ENCODE measurements around the gene MYO18A.
A peak's percentile ranks its signal among the peaks of the same experiment; 100 is the strongest.
"Not testable (repeated sequence)": the region's sequence is repeated elsewhere in the genome, so short reads cannot be mapped to it uniquely, and the experiment has no call there.

The MYO18A gene, protein sequence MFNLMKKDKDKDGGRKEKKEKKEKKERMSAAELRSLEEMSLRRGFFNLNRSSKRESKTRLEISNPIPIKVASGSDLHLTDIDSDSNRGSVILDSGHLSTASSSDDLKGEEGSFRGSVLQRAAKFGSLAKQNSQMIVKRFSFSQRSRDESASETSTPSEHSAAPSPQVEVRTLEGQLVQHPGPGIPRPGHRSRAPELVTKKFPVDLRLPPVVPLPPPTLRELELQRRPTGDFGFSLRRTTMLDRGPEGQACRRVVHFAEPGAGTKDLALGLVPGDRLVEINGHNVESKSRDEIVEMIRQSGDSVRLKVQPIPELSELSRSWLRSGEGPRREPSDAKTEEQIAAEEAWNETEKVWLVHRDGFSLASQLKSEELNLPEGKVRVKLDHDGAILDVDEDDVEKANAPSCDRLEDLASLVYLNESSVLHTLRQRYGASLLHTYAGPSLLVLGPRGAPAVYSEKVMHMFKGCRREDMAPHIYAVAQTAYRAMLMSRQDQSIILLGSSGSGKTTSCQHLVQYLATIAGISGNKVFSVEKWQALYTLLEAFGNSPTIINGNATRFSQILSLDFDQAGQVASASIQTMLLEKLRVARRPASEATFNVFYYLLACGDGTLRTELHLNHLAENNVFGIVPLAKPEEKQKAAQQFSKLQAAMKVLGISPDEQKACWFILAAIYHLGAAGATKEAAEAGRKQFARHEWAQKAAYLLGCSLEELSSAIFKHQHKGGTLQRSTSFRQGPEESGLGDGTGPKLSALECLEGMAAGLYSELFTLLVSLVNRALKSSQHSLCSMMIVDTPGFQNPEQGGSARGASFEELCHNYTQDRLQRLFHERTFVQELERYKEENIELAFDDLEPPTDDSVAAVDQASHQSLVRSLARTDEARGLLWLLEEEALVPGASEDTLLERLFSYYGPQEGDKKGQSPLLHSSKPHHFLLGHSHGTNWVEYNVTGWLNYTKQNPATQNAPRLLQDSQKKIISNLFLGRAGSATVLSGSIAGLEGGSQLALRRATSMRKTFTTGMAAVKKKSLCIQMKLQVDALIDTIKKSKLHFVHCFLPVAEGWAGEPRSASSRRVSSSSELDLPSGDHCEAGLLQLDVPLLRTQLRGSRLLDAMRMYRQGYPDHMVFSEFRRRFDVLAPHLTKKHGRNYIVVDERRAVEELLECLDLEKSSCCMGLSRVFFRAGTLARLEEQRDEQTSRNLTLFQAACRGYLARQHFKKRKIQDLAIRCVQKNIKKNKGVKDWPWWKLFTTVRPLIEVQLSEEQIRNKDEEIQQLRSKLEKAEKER (N-terminal part only)

DNA sequence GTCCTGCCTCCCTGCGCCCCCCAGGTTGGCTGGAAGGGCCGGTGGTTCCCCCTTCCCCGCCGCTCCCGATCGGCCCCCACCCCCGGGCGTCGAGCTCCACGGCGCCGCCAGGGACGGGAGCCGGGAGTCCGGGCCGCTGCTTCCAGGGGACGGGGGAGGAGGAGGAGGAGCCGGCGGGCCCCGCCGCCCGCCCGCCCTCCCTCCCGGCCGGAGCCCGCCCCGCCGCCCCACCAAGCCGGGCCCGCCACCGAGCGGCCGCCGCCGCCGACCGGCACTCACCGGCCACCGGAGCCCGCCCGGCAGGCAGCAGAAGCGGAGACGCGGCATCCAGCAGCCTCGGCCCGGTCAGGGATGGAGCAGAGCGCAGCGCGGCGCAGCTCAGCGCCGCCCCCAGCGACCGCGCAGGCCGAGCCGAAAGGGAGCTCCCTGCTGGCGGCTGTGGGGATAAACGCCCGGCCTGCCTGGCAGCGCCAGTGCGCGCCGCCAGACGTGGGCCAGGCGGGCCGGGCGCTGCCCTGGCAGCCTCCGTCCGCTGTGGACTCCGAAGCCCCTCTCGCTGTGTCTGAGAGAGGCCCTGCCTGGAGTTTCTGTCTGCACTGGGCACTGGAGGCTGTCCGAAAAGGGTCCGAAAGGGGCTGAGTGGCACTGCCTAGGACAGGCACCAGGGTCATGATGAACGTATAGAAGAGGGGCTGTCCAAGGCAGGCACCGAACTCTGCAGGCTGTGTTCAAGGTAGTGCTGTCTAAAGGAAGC is at the start of gene MYO18A:
Gene MYO18A, minus strand, starts transcription at position 365 of the 754 bp plus-strand sequence. CDS start 13,458 bp downstream, outside the sequence.
- DNase-seq (ENCODE audit: low read depth in 2 of 3, low spot score in 2 of 3): peak; percentile 63 to 66 (median 65)

DNA sequence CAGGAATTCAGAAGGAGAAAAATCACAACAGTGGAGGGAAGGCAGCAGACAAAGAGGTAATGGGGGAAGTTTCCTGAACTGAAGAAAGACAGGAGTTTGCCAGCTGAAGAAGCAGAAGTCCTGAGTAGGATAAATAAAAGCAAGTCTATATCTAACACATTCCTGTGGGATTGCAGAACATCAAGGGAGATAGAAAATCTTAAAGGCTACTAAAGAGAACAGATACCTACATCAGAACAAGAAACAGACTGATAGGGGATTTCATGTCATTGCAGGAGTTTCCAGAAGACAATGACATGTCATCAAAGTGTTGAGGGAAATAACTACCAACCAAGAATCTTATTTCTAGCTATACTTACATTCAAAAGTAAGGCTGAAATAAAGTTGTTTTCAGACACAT is 45.2 kb upstream of the MYO18A start:
- no peak for DNase-seq (ENCODE audit: low read depth in 2 of 3, low spot score in 2 of 3)

DNA sequence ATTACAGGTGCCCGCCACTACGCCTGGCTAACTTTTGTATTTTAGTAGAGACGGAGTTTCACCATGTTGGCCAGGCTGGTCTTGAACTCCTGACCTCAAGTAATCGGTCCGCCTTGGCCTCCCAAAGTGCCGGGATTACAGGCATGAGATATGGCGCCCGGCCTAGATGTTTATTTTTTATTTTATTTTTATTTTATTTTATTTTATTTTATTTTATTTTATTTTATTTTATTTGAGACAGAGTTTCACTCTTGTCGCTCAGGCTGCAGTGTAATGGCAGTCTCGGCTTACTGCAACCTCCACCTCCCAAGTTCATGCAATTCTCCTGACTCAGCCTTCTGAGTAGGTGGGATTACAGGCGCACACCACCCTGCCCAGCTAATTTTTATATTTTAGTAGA is 41.1 kb upstream of the MYO18A start:
- not testable (repeated sequence) for DNase-seq (ENCODE audit: low read depth in 2 of 3, low spot score in 2 of 3)

DNA sequence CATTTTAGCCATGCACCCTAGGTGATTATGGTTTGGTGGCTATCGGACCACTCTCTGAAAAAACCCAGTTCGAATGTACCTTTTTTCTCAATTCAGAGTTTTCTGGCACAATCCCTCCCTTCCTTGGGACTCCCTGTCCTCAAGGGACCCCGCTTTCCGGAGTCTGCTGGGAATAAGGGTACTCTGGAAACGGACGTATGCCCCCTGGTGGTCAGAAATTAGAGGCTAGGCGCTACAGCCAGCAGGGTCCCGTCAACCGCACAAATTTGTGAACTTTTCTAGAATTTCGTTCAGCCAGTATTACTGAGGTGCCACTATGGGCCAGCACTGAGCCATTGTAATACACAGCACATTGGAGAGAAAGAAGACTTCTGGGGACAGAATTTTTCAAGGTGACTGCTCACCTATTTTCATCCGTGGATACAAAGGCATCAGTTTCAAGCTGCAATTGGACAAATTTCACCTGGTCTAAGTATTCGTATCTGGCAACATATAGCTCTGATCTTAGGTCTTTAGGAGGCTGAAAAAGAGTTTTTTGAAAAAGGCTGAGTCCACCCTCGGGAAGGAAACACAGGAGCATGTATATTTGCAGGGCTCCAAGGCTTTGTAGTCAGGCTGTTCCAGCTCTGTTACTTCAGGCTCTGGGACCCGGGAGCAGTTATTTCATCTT is 39.3 kb upstream of the MYO18A start:
- DNase-seq (ENCODE audit: low read depth in 2 of 3, low spot score in 2 of 3): peak; percentile 24 to 64 (median 50)

DNA sequence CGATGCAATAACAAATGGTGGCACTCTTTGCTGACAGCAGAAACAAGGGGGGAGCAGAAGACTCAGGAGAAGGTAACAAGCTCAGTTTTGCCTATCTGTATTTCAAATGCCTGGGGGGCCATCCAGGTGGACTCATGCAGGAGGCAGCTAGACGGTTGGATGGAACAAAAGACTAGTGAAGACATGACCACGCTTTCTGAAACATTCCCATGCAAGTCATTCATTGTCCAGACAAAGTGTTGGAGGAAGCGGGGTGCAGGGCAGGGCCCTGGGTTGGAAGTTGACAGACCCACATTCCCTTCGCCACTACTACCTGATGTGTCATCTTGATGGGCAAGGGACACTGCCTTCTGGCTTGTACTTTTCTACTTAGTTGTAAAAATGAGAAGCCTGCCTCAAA is 36.7 kb upstream of the MYO18A start:
- DNase-seq (ENCODE audit: low read depth in 2 of 3, low spot score in 2 of 3): no peak

DNA sequence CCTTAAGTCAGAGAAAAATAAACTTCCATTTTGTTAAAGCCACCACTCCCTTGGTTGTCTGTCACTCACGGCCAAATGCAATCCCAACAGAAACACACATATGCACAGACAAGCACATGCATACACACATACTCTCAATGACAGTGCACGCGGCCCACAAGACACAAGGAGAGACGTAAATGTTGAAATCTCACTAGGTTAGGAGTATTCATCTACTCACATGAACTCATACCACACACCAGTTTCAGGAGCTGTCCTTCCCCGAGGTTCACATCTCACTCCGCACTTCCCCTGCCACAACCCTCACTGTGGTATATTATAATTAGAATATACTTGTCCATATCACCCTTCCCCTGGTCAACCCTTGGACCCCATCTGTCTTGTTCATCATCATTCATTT is 36.0 kb upstream of the MYO18A start:
- no peak for DNase-seq (ENCODE audit: low read depth in 2 of 3, low spot score in 2 of 3)

DNA sequence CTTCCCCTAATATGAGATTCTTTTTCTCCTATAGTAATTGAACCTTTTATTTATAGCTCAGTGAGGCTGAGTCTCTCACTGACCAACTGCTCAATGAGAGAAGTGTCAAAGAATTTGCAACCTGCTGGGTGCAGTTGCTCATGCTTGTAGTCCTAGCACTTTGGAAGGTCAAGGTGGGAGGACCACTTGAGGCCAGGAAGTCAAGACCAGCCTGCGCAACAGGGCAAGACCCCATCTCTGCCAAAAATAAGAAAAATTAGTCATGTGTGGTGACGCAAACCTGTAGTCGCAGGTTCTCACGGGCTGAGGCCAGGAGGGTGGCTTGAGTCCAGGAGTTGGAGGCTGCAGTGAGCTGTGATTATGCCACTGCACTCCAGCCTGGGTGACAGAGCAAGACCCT is 35.5 kb upstream of the MYO18A start:
- DNase-seq (ENCODE audit: low read depth in 2 of 3, low spot score in 2 of 3): no peak

DNA sequence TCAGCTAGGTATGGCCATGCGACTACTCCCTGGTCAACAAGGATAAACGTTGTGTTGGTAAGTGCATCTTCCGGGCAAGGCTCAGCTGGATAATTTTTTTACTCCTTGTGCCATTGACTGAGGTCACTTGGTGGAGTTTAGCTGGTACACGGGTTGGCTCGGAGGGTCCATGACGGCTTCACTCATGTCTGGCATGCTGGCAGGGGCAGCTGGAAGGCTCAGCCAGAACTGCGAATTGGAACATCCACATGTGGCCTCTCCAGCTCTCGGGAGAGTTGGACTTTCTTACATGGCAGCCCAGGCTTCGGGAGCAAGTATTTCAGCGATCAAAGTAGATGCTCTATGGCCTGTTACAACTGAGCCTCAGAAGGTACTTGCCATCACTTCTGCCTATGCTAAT is 35.0 kb upstream of the MYO18A start:
- DNase-seq (ENCODE audit: low read depth in 2 of 3, low spot score in 2 of 3): no peak

DNA sequence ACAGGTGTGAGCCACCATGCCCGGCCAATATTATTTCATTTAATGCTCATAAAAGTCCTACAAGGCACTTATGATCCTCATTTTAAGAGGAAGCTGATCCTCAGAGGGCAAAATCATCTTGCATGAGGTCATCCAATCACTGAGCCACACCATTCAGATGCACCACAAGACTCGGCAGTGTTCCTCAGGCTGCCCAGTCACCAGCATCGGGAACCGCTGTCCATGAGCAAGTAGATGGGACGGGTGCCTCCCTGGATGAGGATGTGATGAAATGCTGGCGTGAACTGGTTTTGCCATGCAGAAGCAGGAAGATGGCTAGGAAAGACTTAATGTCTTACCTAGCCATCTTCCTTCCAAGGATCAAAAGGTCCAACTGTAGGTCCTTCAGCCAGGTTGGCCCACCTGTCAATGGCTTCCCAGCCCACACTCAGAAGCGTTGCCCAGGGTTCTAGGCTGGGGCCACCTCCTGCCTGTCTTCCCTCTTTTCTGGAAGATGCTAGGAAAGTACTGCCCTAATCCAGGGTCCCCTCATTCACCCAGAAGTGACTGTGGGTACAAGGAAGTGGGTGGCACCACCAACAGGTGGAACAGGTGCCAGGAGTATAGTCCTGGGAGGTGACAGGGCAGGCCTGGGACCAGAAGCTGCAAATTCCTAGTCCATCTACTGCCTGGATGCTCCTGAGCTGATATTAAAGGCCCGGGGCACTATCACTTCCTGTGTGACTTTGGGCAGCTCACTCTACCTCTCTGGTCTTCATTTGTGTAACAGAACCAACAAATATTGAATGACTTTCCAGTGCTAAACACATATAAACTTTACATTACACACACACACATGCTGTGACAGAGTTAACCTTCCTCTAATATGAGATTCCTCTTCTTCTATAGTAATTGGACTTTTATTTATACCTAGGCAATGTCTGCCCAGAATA is 34.3 kb upstream of the MYO18A start:
- no peak for DNase-seq (ENCODE audit: low read depth in 2 of 3, low spot score in 2 of 3)

DNA sequence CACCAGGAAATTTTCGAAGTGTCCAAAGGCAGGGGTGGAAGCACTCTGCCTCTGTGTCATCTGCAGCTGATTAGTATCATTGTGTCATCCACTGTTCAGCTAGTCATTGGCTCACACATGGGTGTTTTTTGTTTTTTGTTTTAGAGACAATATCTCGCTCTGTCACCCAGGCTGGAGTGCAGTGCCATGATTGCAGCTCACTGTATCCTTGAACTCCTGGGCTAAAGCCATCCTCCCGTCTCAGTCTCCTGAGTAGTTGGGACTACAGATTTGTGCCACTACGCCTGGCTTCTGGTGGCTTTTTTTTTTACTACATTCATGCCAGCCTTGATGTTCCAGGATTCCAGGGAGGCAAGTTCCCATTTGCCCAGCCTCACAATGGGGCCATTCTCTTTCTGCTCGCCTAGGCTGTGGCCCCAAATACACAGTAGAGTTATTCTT is 32.5 kb upstream of the MYO18A start:
- DNase-seq (ENCODE audit: low read depth in 2 of 3, low spot score in 2 of 3): no peak

DNA sequence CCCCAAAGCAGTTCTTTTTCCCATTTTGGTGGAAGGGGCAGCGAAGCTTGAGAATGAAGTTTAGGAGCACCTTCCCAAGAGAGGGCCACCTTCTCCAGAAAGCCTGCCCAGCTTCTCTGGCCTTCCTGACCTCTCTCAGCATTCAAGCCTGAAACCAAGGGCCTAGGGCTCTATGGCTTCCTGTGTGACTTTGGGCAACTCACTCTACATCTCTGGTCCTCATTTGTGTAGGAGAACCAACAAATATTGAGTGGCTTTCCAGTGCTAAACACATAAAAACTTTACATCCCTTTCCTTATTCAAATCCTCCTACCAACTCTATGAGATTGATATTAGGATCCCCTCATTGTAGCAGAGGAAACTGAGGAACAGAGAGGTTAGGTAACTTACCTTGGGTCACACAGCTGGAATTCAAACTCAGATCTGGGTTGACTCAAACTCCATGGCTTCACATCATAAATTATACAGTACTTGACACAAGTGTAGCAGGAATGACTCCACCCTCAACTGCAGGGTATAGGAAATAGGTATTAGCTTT is 32.0 kb upstream of the MYO18A start:
- DNase-seq (ENCODE audit: low read depth in 2 of 3, low spot score in 2 of 3): no peak

DNA sequence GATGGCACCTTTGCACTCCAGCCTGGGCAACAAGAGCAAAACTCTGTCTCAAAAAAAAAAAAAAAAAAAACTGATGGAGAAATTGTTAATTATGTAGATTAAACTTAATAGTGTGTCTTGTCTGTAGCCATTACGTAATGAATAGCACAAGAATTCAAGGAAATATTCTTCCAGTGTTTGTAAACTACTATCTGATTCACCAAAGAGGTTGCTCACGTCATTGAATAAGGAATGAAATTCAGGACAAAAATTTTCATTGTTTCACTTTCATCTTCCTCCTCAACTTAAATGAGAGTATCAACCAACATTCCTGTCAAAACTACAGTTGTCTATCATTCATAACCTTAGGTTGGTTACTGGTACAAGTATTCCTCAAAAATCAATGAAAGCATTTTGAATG is 30.7 kb upstream of the MYO18A start:
- DNase-seq (ENCODE audit: low read depth in 2 of 3, low spot score in 2 of 3): no peak

DNA sequence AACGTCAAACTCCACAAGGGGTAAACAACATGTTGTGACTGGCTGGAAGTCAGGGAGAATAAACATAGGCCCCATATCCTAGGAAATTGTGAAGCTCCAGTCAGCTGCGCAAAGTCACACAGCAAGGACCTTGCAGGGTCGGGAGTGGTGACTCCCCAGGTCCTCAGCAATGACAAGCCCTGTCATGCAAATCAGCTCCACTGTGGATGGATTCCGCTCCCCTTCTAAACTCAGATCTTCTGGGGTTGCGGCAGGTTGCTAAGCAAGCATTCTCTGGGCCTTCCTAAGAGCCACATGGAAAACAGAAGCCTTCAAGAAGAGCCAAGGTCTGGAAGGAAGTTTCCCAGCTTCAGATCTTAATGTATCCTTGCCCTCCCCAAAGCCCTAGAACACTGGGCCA is 28.9 kb upstream of the MYO18A start:
- no peak for DNase-seq (ENCODE audit: low read depth in 2 of 3, low spot score in 2 of 3)

DNA sequence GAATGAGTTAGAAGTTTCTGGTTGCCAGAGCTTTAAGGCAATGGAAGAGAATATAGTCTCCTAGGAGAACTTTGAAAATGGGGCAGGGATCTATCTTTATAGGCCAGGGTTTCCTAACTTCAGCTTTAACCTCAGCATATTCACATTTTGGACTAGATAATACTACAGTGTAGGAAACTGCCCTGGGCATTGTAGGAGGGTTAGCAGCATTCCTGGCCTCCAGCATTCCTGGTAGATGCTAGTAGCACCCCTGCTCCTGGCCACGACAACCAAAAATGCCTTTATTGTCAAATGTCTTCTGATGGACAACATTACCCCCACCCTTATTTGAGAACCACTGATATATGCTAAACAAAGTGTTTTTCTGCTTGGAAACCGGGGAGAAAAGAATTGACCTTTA is 27.8 kb upstream of the MYO18A start:
- DNase-seq (ENCODE audit: low read depth in 2 of 3, low spot score in 2 of 3): no peak

DNA sequence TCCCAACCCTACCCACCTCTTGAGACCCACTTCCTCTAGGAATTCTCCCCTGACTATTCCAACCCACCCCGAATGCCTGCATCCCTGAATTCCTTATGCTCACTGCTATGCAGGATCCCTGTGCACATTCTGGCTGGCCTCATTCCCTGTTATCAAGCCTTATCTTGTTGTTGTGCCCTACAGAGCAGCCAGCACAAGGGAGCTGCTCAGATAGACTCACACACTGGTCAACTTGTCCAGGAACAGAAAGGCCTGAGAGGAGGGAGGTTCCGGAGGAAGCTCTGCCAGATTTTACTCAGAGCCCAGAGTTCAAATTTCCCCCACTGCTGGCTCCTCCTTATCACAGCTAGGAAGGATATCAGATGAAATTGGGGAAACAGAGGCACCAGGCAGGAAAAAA is 24.8 kb upstream of the MYO18A start:
- no peak for DNase-seq (ENCODE audit: low read depth in 2 of 3, low spot score in 2 of 3)

DNA sequence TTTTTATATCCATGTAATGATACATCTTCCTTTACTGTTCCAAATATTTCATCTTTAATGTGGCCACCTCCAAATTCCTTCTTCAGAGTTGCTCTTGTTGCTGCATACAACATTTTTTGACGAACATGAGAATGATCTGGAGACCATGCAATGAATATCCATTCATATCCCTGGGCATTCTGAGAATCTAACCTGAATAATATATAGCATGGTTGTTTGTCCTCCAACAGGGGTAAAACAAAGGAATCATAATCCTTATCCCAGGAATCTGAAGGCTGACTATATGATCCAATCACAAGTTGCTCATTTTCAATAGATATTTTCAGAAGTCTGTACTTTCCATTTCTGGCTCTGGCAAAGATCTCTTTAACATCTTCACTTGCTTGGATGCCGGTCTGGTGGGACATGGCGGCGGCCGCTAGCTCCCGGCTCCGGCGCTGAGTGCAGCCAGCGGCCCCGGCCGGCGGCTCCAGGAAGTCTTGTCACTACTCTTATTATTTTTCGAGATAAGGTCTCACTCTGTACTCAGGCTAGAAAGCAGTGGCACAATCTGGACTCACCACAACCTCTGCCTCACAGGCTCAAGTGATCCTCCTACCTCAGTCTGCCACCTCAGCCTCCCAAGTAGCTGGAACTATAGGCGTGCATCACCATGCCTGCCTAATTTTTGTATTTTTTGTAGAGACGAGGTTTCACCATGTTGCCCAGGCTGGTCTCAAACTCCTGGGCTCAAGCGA is 24.0 kb upstream of the MYO18A start:
- not testable (repeated sequence) for DNase-seq (ENCODE audit: low read depth in 2 of 3, low spot score in 2 of 3)

DNA sequence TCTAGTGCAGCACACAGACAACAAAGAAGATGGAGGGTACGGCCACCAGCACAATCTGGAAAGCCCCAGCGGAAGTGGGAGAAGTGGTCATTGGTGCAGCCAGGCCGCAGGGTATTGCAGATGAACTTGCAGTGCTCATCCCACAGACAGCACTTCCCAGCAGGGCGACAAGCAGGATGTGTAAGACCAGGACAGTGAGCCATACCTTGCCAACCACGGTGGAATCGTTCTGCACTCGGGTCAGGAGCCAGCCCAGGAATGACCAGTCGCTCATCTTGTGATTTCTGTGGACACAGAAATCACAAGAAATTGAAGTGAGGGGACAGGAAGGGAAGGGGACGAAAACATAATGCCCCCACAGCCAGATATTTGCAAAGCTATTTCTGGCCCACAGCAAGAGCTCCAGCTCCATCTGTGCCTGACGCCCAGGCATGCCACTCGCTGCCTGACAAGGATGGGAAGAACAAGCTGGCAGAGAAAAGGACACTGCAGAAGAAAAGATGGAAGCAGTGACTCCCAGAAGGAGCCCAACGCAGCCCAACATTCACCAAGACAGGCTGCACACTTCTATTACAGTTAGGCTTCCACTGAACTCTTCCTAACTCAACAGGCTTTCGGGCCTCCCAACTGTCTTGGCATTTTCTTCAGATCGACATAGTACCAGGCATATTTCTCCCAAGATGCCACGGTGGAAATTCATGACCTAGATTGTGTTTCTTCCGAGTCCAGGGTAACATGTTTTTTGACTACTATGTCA is 17.5 kb upstream of the MYO18A start:
- DNase-seq (ENCODE audit: low read depth in 2 of 3, low spot score in 2 of 3): no peak
